Pancreas (tissue), 10 donors: ENCODE measurements around the gene METTL22. TPM values are rescaled to one million over a fixed set of nuclear protein-coding genes. Genes with fewer than 3 reads are reported as not detected.

Experiments
- ATAC-seq, 4 donors: fragments of 200-7000 bp; cut with Tn5 transposase; one replicate each; pipeline versions ENCODE4 v1.8.0 to v1.9.1; 2020; ENCODE audit warnings: mild to moderate bottlenecking in 4 of 4, moderate library complexity in 4 of 4
- DNase-seq, 6 donors: peaks; one replicate each; pipeline ENCODE4 v3.0.0-alpha.2; 2020
- FAIRE-seq: peaks from 2 replicates; lab custom pipeline; 2012; peaks lifted over from hg19 to GRCh38; lab: Jason Lieb, UNC
- H3K27ac ChIP-seq, 4 donors: fragments of 200-600 bp; sonication (generic); 1 replicate in 3 of 4; 2 replicates in 1 of 4; pipeline versions ENCODE4 v1.5.0 to v1.8.0; 2020
- H3K27me3 ChIP-seq, 4 donors: fragments of 200-600 bp; one replicate each; pipeline ENCODE4 v1.8.0; 2021
- H3K36me3 ChIP-seq, 3 donors: fragments of 200-600 bp; sonication (generic) in 1 of 3; one replicate each; pipeline versions ENCODE4 v1.5.0 to v1.8.0; 2020 to 2021
- H3K4me1 ChIP-seq, 3 donors: fragments of 200-600 bp; one replicate each; pipeline ENCODE4 v1.8.0; 2021
- H3K4me3 ChIP-seq, 4 donors: fragments of 200-600 bp; sonication (generic) in 2 of 4; one replicate each; pipeline versions ENCODE4 v1.5.0 to v1.8.0; 2020 to 2021
- H3K9me3 ChIP-seq, 4 donors: fragments of 200-600 bp; one replicate each; pipeline ENCODE4 v1.8.0; 2021
- CTCF ChIP-seq, 4 donors: fragments of 200-600 bp; sonication (generic) in 3 of 4; IDR thresholded peaks; one replicate each; pipeline versions ENCODE4 v1.5.0 to v1.8.0; 2021; ENCODE audit warnings: antibody characterized with exemption in 4 of 4
- WGBS, 2 donors: extraction: QIAGEN DNeasy Blood & Tissue Kit; methylation state at CpG; one replicate each; pipeline ENCODE4 v1.1.7; 2013; 5-methylcytosine and 5-hydroxymethylcytosine counted together
- intact Hi-C, 3 donors: fragments of 100-400 bp; cut with DNase I; formaldehyde crosslinking; loops; one replicate each; pipeline versions ENCODE4 v1.11.1 to v1.14.2; 2022
- polyA plus RNA-seq, 2 donors: library from polyadenylated mRNA; stranded (reverse); fragments of 200-250 nt; gene quantifications; one replicate each; pipeline ENCODE4 v1.2.3, GENCODE V29; 2013
- total RNA-seq, 6 donors: library from RNA; stranded (reverse); fragmentation: NEBNext Ultra II Directional in 4 of 6; extraction: Animal tissue kit (Norgen Biotek cat#: 25700) in 4 of 6; gene quantifications; one replicate each; pipeline versions ENCODE4 v1.2.1 to v1.2.4, GENCODE V29; 2021 to 2023
- donor health status: healthy with polysubstance abuse.
- donor health status: DM: no; HTN: no; CAD: no; lungs with moderate emphysema.
- donor health status: DM: no; HTN: no; CAD: no.
- donor health status: control.
- donor health status: control.
- donor health status: Bipolar disorder and iron deficiency.
- donor health status: DM: yes; HTN: yes; CAD: no.
- donor health status: DM: no; HTN: no; CAD: no.
- donor health status: DM: no; HTN: no; CAD: no.
- donor health status: DM: yes; HTN: yes; CAD: no.

Gene METTL22
- total and polyA plus RNA-seq, 8 donors: 9.7 to 38.9 (median 16.2) TPM

DNA sequence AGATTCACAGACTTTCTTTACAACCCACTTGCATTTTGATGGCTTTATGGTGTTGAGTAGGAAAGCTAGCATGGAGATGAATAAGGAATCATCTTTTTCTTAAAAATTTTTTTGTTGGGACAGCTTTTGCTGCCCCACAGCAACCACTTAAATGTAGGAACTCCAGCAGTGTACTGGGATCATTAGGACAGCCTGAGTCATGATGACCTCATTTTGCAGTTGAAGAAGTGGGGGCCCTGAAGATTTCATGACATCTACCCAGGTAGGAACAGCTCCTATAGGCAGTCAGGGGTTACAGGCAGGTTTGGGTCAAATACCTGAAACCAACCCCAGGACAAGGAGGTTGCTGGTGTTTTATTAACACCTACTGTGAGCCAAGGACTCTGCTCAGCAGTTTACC is 2.1 kb downstream of the METTL22 start:
- DNase-seq (no peak), ATAC-seq (no peak), FAIRE-seq (no peak)
- Histone ChIP-seq H3K27me3 (no peaks in the 10 kb centered on the region), H3K4me3 (no peak overlapping the region), H3K4me1 (peaks cover 0 to 13% (median 10%) of the 10 kb centered on the region in 3 donors), H3K36me3 (peaks cover 0 to 20% (median 3%) of the 10 kb centered on the region in 3 donors), H3K27ac (no peak overlapping the region), H3K9me3 (no peaks in the 10 kb centered on the region)
- intact Hi-C loops: no loop called here
- no peak for TF ChIP-seq CTCF (IDR thresholded peaks at IDR 0.05)

DNA sequence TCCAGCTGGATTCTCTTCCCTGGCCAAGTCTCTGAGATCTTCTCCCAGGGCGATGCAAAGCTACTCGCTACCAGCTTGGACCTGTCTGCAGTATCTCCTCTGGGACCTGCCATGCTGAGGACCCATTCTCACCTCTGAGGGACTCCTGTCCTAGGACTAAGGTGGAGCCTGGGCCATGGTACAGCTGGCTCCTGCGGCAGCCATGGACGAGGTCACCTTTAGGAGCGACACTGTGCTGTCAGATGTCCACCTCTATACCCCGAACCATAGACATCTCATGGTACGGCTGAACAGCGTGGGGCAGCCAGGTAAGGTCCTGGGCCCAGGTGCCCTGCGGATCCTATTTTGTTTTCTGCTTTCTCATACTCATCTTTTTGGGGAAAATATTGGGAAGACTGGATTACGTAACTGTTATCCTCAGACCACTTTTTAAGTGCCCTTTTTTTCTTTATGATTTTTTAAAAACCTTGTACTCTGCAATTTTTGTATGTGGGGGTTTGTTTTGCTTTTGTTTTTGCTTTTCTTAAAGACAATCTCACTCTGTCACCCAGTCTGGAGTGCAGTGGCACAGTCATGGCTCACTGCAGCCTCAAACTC is 4.1 kb downstream of the METTL22 start:
- no peak for TF ChIP-seq CTCF (IDR thresholded peaks at IDR 0.05)
- Histone ChIP-seq H3K9me3 (no peaks in the 10 kb centered on the region), H3K36me3 (peaks cover 4 to 40% (median 11%) of the 10 kb centered on the region in 3 donors), H3K4me3 (no peak overlapping the region), H3K27me3 (no peaks in the 10 kb centered on the region), H3K27ac (no peak overlapping the region), H3K4me1 (peaks cover 0 to 13% (median 10%) of the 10 kb centered on the region in 3 donors)
- FAIRE-seq (no peak), ATAC-seq (no peak), DNase-seq (no peak)
- 93 to 96% methylated on average over 10 of the region's 10 CpGs for WGBS, 2 donors
- intact Hi-C loops: no loop called here

GRCh38 chr16:8626946-8627345 is 5.4 kb downstream of the METTL22 start:
- Histone ChIP-seq H3K27me3 (no peaks in the 10 kb centered on the region), H3K27ac (no peak overlapping the region), H3K4me3 (no peak overlapping the region), H3K4me1 (peaks cover 0 to 13% (median 10%) of the 10 kb centered on the region in 3 donors), H3K9me3 (no peaks in the 10 kb centered on the region), H3K36me3 (peaks cover 4 to 42% (median 13%) of the 10 kb centered on the region in 3 donors)
- DNase-seq: no peak
- no peak for FAIRE-seq
- ATAC-seq: no peak
- WGBS, 2 donors: 91% methylated on average over 8 of the region's 8 CpGs
- no peak for TF ChIP-seq CTCF (IDR thresholded peaks at IDR 0.05)
- intact Hi-C loops: no loop called here

DNA sequence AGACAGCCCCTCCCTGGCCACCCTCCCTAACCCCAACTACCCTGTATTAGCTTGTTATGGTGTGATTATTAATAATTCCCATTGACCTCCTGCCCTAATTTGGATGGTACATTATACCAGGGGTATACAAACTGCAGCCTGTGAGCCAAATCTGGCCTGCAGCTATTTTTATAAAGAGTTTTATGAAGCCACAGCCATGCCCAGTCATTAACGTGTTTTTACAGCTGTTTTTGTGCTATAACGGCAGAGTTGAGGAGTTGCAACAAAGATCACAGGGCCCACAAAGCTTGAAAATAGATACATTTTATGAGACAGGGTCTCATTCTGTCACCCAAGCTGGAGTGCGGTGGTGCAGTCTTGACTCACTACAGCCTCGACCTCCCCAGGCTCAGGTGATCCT is 6.0 kb downstream of the METTL22 start:
- Histone ChIP-seq H3K4me3 (no peak overlapping the region), H3K27me3 (no peaks in the 10 kb centered on the region), H3K4me1 (peaks cover 0 to 9% (median 8%) of the 10 kb centered on the region in 3 donors), H3K27ac (no peak overlapping the region), H3K9me3 (no peaks in the 10 kb centered on the region), H3K36me3 (peaks cover 4 to 42% (median 14%) of the 10 kb centered on the region in 3 donors)
- no peak for ATAC-seq
- DNase-seq: no peak
- no peak for TF ChIP-seq CTCF (IDR thresholded peaks at IDR 0.05)
- 85 to 100% methylated on average over 4 of the region's 4 CpGs for WGBS, 2 donors
- intact Hi-C loops: no loop called here
- FAIRE-seq: no peak

- no peaks in the 10 kb centered on the region for H3K9me3 ChIP-seq
- no peak overlapping the region for H3K4me3 ChIP-seq
- ATAC-seq (no peak), DNase-seq (no peak), FAIRE-seq (no peak)
- no peaks in the 10 kb centered on the region for H3K4me1 ChIP-seq
- peaks cover 4 to 42% (median 20%) of the 10 kb centered on the region in 3 donors for H3K36me3 ChIP-seq
- no peaks in the 10 kb centered on the region for H3K27me3 ChIP-seq
- TF ChIP-seq CTCF (IDR thresholded peaks at IDR 0.05): no peak
- WGBS, 2 donors: 95% methylated on average over 16 of the region's 16 CpGs
- no peak overlapping the region for H3K27ac ChIP-seq
- intact Hi-C loops: no loop called here
Measured at GRCh38 chr16:8628981-8629725, 7.7 kb downstream of the METTL22 start.
